DMS53 treated with DMSO at 0.1 percent for 48 hours (cell line): ENCODE results near the gene LHFPL2.
"Not testable (repeated sequence)": the region's sequence is repeated elsewhere in the genome, so short reads cannot be mapped to it uniquely, and the experiment has no call there.

Experiments
- DNase-seq: peaks from one replicate; lab custom pipeline; 2025; ENCODE audit not compliant: unreplicated experiment; lab: John Stamatoyannopoulos, UW

Gene LHFPL2

DNA sequence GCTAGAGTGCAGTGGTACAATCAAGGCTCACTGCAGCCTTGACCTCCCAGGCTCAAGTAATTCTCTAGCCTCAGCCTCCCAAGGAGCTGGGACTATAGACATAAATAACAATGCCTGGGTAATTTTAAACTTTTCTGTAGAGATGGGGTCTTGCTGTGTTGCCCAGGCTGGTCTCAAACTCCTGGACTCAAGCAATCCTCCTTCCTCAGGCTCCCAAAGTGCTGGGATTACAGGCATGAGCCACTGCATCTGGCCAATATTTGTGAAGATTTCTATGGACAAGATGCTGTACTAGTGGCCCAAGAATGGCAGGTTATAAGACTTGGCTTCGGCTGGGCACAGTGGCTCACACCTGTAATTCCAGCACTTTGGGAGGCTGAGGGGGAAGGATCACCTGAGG, 18.4 kb upstream of the LHFPL2 start:
- not testable (repeated sequence) for DNase-seq

DNA sequence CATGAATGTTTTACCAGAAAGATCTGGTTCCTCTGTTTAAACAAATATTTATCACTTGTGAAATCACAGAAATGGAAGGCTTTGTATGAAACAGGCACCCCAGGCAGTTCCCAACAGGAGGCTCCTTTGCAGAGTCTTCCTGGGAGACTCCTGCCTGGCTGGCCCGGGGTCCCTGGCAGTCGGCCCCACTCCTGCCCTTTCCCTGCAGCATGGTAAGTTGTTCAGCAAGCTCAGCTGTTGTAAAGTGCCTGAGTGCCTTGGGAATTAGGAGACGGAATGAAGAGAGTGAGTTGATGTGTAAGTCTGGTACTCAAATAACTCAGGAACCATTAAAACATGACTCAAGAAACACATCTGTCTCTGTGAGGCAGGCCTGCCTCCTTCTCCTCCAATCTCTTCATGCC, 17.5 kb upstream of the LHFPL2 start:
- no peak for DNase-seq

DNA sequence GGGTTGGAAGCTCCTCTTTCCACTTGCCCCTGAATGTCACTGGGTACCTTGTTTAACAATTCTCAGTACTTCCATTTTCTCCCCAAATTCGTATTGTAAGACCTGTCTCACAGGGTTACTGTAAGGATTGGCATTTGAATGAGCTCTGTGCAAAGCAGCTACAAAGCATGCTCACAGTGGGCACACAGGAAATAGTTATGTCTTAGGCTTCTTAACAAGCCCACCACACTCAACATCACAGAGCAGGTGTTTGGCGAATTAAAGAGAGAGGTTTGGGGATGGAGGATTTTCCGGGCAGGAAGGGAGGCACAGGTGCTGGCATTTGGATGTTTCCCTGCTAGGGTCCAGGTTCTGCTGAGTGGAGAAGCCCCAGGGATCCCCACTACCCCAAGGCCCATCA, 17.0 kb upstream of the LHFPL2 start:
- no peak for DNase-seq

DNA sequence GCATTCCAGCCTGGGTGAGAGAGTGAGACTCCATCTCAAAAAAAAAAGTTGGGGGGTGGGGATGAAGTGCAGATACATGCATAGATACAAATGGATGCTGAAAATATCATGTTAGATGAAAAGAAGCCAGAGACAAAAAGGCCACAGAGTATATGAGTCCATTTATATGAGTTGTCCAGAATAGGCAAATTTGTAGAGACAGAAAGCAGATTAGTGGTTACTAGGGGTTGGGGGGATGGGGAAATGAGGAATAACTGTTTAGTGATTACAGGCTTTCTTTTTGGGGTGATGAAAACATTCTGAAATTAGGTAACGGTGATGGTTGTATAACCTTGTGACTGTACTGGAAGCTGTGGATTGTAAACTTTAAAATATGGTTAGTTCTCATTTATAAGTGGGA, 13.8 kb upstream of the LHFPL2 start:
- DNase-seq, result no peak

DNA sequence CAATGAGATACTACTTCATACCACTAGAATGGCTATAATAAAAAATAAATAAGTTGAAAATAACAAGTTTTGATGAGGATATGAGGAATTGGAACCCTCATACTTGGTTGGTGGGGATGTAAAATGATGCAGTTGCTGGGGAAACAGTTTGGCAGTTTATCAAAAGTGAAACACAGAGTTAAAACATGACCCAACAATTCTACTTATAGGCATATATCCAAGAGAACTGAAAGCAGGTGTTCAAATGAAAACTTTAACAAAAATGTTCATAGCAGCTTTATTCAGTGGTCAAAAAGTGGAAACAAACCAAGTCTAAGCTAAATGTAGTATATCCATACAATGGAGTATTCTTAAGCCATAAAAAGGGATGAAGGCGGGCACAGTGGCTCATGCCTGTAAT, 13.1 kb upstream of the LHFPL2 start:
- no peak for DNase-seq

DNA sequence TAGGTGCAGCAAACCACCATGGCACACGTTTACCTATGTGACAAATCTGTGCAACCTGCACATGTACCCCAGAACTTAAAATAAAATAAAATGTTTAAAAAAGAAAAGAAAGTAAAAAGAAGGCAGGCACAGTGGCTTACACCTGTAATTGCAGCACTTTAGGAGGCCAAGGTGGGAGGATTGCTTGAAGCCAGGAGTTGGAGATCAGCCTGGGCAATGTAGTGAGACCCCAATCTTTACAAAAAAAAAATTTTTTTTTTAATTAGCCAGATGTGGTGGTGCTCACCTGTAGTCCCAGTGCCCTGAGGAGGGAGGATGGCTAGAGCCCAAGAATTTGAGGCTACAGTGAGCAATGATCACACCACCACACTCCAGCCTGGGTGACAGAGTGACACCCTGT, 12.5 kb upstream of the LHFPL2 start:
- DNase-seq, result no peak

DNA sequence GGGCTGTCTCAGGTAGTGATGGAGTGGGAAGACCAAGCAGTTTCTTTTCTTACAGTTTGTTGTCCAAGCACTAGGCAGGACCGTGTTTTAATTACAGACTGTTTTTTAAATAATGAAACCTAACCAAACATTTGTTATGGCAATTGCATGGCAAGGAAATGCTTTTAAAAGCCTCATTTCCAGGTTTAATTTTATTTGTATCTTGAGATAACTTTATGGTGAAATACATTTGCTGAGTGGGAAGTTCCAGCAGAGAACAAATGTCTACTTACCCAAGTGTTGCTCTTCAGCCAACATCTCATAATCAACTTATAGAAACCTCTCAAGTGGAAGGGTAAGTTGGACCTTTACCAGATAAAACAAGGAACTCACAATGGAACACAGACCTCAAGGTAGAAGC, 11.8 kb upstream of the LHFPL2 start:
- no peak for DNase-seq

DNA sequence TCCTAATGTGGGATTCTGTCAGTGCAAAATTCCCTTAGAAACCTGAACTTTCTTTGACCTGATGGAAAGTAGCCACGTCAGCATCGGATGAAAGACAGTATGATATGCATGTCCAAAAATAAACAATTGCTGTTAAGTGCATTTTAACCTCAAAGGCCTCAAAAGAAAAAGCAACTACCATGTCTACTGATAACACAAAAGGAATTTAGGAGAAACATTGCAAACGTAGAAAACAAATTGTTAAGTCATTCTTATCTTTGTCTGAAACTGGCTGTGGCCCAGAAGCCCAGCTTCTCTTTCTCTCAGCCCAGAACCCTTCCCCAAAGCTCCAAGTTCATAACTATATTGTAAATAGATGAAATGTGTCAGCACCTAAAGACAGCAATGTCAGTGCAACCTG, 11.1 kb upstream of the LHFPL2 start:
- DNase-seq, result no peak

DNA sequence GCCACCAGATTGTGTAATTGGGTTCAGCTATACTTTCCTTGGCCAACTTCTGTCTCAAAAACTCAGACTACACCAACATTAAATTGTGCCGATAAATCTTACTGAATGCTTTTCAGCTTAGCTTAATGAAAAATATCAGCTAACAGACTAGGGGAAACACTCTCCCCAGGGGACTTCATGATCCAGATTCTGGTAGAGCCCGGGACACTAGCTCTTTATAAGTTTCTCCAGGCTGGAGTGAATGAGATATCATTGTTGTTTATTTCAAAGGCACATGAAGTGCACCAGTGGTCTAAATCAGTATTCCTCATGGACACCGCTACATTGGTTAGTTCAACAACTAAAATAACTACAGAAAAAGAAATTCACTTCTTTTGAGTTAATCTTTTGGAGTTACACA, 10.5 kb upstream of the LHFPL2 start:
- DNase-seq, result no peak

DNA sequence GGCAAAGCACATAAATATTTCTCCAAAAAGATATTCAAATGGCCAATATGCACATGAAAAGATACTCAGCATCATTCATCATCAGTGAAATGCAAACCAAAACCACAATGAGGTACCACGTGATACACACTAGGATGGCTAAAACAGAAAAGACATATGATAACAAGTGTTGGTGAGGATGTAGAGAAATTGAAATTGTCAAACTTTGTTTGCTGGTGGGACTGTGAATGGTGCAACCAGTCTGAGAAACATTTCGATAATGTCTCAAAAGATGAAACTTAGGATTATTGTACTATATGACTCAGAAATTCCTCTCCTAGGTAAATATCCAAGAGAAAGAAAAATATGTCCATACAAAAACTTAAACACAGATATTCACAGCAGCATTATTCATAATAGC, 8.6 kb upstream of the LHFPL2 start:
- DNase-seq, result no peak

DNA sequence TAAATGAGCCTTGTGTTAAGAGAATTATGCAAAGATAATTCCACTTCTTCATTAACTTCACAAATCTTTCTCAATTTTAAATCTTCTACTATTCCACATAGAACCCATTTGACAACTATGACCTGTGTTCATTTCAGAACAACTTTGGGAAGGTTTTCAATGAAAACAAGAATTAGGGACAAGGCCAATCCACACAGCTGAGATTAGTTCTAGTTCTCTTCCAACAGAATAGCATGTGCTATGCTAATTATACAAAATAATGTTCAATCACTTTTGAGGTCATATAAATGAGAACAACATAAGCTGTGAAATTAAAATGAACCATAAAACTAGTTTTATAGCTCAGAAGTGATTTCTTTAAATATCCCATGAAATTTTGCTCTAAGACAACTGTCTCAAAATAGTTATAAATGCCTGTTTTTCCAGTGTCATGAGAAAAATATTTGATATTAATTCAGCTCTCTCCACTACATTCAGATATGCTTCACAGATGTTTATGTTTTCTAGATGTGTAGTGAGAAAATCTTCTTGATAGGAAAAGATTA, 7.2 kb upstream of the LHFPL2 start:
- no peak for DNase-seq

DNA sequence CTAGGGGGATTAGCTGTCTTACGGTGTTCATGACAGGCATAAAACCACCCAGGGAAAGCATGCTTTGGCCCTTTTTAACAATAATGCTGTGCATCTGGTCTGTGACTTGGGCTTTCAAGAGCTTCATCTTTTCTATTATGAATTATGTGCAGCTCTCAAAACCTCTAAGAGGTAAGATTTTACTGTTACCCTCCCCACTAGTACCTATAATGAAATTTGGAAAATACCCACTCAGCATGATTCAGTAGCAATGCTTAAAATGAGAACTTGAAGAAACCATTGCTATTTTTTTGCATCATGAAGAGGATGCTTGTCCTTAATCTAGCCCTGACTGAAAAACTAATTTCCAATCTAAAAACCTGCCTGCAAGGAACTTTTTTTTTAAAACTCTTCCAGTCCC, 5.8 kb upstream of the LHFPL2 start:
- DNase-seq, result no peak

DNA sequence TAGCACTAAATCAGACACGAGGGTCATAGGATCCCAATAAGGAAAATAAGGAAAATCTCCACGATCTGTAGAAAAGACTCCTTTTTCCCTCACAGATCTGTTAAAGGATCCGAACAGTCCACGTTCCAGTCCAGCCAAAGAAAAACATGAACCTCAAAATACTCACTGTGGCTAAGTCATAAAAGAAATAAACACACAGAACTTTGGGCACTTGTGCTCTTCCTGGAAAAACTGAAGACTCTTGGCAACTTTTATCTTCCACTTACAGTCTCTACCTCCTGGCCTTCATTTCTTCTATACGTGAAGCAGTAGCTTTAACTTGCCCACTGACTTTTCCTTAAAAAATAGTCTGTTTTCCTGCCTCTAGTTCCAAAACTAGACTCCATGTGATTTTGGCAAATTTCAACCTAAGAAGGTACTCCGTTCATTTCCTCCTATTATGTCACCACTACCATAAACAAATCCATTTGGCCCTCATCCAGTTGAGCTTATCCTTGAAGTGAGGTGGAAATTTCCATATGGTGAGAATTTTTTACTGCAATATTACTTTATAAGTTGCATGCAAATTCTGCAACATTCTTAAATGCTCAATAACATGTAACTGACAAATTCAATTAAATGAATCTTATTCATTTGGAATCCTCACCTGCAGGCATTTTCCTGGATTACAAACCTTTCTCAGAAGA, 5.3 kb upstream of the LHFPL2 start:
- no peak for DNase-seq

DNA sequence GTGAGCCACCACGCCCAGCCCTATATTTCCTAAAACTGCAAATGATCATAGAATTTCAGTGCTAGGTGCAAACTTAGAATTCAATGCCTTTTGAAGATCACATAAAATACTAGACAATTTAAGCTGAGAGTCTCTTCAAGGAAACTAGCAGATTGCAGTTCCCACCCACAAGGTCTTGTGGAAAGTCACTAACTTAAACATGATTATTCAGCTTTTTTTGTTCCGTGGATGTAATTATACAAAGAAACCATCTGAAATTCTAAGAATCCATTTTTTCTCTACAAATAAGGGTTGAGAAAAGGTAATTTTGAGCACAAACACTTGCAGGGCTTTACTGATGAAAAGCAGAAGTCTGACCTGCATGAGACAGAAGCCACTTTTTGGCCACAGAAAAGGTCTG, 4.5 kb upstream of the LHFPL2 start:
- no peak for DNase-seq

DNA sequence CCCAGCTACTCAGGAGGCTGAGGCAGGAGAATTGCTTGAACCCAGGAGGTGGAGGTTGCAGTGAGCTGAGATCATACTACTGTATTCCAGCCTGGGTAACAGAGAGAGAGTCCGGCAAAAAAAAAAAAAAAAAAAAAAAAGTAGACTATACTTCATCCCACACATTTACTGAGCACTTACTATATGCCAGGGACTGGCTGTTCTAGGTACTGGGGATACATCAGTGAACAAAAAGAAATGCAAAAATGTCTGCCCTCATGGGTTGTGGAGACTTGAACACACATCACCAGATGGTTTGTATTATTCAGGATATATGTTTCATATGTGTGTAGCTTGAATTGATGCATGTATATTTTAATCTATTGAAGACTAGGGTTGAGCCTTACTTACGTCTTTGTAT, 2.9 kb upstream of the LHFPL2 start:
- DNase-seq, result no peak

DNA sequence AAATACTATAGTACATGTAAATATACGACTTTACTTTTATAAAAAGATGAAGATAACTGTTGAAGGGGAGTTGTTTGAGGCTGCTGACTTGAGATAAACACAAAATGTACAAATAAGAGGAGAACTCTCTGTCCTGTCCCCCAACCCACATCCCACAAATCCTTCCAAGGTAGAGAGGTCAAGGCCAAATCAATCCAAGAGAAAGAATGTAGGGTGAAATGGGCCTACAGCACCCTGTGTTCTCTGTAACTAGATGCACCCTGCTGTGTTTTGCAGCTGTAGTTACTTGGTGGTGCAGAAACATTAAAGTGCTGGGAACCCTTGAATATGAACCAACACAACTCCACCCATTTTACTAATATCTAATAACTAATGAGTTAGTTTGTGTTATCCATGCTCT, 2.0 kb upstream of the LHFPL2 start:
- no peak for DNase-seq

DNA sequence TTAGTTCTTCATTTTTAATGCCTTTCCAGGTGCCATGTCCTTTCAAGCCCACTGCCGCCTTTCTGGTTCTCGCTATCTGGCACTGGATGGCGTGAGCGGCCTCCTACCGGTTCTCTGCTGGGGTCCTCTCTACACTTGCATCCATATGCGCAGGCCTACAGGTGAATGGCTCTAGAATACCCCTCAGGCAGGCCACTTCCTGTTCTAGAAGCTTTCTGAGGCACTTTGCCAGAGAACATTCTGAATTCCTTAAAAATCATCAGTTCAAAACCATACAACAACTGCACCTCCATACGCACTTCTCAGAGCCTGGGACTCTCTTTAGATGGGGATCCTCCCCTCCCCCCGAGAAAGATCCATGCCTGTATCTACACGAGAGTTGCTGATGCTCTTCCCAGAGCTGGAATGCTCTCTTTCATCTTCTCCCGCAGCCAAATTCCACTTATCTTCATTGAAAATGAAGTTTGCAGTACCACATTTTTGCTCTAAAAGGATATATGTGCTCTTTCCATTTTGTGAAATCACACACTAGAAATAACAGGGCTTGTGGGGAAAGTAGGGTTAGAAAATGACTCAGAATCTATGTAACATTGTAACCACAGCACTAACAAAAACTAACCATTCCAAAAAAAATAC, 1.4 kb upstream of the LHFPL2 start:
- no peak for DNase-seq

DNA sequence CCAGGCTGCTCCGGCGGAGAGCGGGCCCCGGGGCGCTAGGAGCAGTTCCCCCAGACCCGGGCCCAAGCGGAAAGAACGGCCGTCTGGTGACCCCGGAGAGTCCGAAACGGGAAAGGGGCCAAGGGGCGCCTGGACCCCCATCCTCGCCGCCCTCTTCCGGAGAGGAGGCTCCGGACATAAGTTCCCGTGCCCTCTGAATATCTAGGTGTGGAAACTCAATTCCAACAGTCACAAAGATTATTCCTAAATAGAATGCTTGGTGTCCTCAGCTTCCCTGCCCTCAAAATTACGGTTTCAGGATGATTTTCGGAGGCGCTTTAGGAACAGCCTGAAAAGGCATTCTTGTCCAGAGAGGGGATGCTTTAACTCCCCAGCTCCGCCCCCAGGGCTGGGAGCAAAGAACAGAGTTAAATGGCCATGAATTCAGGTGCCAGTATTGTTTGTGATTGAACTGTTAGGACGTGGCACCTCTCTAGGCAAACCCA, 681 bp upstream of the LHFPL2 start:
- DNase-seq, result no peak

DNA sequence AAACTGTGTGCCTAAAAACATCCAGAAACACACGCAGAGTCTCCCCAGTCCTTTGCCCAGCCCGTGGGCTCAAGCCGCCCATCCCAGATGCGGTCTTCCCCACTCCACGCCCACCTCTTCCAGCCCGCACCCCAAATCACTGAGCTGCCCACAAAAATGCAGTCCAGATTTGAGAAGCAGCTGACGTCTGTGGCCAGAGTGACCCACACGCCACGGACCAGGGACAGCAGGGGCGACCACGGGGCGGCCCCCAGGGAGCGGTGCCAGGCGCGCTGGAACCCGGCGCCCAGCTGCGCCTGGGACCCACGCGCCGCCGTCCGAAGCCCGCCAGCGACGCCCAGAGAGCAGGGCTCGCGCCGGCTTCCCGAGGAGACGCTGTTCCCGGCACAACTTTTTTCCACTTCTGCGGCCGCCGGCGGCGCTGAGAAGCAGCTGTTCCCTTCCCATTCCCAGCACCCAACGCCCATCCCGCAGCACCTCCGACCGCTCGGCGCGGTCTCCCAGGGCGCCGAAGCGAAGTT, 674 bp downstream of the LHFPL2 start:
- DNase-seq, result peak; percentile 18

DNA sequence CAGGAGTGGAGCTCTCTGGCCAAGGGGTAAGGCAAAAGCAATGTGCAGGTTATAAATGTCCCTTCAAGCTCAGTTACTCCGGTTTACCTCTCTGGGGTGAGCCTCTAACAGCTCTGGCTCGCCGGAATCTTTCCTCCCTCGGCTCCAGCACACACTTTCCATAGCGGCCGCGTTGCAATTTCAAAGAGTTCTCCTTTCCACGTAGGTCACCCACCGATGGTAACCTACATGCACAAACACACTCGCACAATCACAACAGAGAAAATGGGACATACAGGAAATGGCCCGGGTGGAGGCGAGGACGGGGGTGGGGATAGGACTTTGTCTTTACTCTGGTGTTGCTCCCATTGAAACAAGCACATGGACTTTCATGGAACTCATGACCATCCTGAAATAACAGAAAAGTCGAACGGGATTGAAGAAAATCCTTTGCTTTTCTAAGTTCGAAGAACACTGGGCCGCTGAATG, 1.2 kb downstream of the LHFPL2 start:
- peak; percentile 39 for DNase-seq

DNA sequence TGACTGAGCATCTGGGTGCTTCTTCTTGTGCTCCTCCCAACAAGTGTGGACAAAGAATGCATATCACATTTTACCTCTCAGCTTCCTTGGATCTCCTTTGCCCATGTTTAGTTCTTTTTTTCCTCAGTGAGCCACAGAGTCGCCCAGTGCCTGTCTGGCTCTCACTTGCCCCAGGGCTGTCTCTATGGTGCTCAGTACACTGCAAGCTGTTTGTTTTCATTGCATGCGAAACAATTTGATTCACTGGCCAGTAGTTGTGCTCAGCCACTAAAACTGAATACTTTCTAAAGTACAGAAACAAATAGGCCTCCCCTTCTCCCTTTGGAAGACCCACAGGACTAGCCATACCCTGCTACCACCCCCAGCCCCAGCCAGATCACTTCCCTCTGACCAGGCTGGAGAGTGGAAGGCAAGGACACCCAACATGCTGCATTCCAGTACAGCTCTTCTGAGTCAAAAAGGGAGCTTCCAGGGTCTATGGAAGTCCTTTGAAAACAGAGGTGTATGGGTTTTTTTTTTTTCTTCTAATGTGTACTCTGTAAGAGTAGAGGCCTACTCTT, 3.8 kb downstream of the LHFPL2 start:
- no peak for DNase-seq

DNA sequence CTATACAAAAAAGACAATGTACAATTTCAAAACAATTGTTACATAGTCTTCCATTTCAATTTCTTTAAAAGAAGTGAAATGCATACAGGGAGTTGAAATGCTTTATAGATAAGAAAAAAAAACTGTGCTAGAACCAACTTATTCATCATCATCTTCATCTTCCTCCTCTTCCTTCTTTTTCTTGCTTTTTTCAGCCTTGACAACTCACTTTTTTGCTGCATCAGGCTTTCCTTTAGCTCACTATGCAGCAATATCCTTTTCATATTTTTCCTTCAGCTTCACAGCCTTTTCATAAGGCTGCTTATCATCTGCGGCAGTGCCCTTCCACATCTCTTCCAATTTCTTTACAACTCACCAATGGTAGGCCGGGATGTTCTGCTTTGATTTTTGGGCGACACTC, 4.4 kb downstream of the LHFPL2 start:
- DNase-seq, result no peak
